Type B pancreatic cell (in vitro differentiated cells): ENCODE measurements around the gene SND1. TPM values are rescaled to one million over a fixed set of nuclear protein-coding genes. Genes with fewer than 3 reads are reported as not detected.

Experiments used
- DNase-seq: peaks from one replicate; pipeline ENCODE4 v3.0.0; 2021; ENCODE audit warnings: mixed read lengths; ENCODE audit not compliant: unreplicated experiment; ENCODE audit errors: extremely low spot score
- H3K27ac Mint-ChIP-seq: 2 replicates; pipeline ENCODE4 v1.8.0; 2021; ENCODE audit warnings: mild to moderate bottlenecking, mixed read lengths
- H3K27me3 Mint-ChIP-seq: 2 replicates; pipeline ENCODE4 v1.8.0; 2021; ENCODE audit warnings: mixed read lengths
- H3K36me3 Mint-ChIP-seq: 2 replicates; pipeline ENCODE4 v1.8.0; 2021; ENCODE audit warnings: mixed read lengths
- H3K4me1 Mint-ChIP-seq: one replicate; pipeline ENCODE4 v1.8.0; 2021; ENCODE audit warnings: mixed read lengths; ENCODE audit not compliant: unreplicated experiment
- H3K4me3 Mint-ChIP-seq: 2 replicates; pipeline ENCODE4 v1.8.0; 2021; ENCODE audit warnings: mild to moderate bottlenecking, mixed read lengths
- H3K9me3 Mint-ChIP-seq: 2 replicates; pipeline ENCODE4 v1.8.0; 2021; ENCODE audit warnings: mixed read lengths
- total RNA-seq: library from RNA; stranded (reverse); gene quantifications from 2 replicates; pipeline ENCODE4 v1.2.1, GENCODE V29; 2021; ENCODE audit warnings: low replicate concordance
- TF ChIP-seq, protein P1 (sequence below): fragments of 200-600 bp; sonication (generic); conservative IDR thresholded peaks from 2 replicates; pipeline ENCODE4 v1.5.0; 2021; ENCODE audit warnings: antibody characterized with exemption, mild to moderate bottlenecking

Gene SND1
- total RNA-seq, 1 donor from 2014 or later, result 199 TPM

DNA sequence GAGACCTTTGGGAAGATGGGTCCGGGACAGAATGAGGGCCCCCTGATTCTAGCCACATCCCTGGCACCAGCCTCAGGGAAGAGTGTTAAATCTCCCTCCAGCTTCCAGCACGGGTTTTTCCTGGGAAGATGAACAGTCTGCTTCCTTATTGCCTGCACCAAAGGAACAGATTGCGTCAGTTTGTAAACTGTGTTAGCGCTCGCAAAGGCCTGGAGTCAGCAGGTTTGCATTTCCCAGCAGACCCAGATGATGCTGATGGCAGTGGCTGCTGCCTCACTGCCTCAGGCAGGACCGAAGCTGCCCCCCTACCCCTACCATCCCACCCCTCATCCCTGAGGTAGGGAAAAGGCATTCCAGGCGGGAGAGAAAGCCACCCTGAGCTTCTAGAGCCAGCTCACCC is 413.9 kb downstream of the SND1 start:
- H3K4me3 Mint-ChIP-seq, result no peak overlapping the region
- H3K27me3 Mint-ChIP-seq, result no peaks in the 10 kb centered on the region
- no peaks in the 10 kb centered on the region for H3K9me3 Mint-ChIP-seq
- TF ChIP-seq, protein P1, sequence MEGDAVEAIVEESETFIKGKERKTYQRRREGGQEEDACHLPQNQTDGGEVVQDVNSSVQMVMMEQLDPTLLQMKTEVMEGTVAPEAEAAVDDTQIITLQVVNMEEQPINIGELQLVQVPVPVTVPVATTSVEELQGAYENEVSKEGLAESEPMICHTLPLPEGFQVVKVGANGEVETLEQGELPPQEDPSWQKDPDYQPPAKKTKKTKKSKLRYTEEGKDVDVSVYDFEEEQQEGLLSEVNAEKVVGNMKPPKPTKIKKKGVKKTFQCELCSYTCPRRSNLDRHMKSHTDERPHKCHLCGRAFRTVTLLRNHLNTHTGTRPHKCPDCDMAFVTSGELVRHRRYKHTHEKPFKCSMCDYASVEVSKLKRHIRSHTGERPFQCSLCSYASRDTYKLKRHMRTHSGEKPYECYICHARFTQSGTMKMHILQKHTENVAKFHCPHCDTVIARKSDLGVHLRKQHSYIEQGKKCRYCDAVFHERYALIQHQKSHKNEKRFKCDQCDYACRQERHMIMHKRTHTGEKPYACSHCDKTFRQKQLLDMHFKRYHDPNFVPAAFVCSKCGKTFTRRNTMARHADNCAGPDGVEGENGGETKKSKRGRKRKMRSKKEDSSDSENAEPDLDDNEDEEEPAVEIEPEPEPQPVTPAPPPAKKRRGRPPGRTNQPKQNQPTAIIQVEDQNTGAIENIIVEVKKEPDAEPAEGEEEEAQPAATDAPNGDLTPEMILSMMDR, result no peak
- no peaks in the 10 kb centered on the region for H3K36me3 Mint-ChIP-seq
- H3K27ac Mint-ChIP-seq, result no peak overlapping the region
- no peak for DNase-seq
- peaks cover 4% of the 10 kb centered on the region for H3K4me1 Mint-ChIP-seq

DNA sequence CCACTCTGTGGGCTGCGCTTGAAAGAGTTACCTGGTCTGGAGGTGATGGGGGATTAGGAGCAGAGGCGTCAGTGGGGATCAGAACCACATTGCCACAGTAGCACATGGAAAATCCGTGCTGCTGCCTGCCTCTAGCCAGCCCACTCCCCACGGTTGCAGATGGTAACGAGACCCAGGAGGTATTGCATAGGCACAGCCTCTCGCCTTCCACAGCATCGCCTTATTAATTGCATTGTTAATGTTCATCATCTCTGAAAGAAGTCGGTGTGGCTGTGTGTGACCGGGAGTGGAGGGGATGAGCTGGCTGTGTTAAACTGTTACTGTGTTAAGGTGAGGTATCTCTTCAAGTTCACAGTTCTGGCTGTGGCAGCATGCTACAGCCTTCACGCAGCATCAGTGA is 414.4 kb downstream of the SND1 start:
- Mint-ChIP-seq H3K36me3 (peaks cover 2% of the 10 kb centered on the region), H3K4me3 (no peak overlapping the region), H3K9me3 (no peaks in the 10 kb centered on the region), H3K27me3 (no peaks in the 10 kb centered on the region), H3K4me1 (peaks cover 4% of the 10 kb centered on the region), H3K27ac (no peak overlapping the region)
- TF ChIP-seq, protein P1, result no peak
- no peak for DNase-seq

DNA sequence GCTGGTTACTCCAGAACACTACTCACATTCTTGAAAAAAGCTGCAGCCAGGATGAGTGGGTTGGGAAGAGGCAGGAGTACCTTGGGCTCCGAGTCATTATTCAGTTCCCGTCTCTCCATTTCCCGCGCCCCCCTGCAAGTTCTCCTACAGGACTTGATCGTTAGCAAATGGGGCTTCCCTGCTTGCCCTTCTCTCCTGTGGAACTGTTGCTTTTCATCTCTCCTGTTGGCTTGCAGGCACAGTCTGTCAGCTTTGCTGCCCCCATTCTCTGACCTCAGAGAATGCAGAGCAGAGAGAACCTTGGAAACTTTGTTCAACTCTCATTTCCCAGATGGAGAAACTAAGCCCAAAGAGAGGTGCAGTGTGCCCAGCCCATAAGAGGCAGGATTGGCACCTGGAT is 414.9 kb downstream of the SND1 start:
- H3K27ac Mint-ChIP-seq, result no peak overlapping the region
- no peaks in the 10 kb centered on the region for H3K27me3 Mint-ChIP-seq
- H3K4me1 Mint-ChIP-seq, result peaks cover 3% of the 10 kb centered on the region
- no peak overlapping the region for H3K4me3 Mint-ChIP-seq
- no peak for DNase-seq
- TF ChIP-seq, protein P1, result peak; percentile 16
- peaks cover 4% of the 10 kb centered on the region for H3K36me3 Mint-ChIP-seq
- no peaks in the 10 kb centered on the region for H3K9me3 Mint-ChIP-seq

DNA sequence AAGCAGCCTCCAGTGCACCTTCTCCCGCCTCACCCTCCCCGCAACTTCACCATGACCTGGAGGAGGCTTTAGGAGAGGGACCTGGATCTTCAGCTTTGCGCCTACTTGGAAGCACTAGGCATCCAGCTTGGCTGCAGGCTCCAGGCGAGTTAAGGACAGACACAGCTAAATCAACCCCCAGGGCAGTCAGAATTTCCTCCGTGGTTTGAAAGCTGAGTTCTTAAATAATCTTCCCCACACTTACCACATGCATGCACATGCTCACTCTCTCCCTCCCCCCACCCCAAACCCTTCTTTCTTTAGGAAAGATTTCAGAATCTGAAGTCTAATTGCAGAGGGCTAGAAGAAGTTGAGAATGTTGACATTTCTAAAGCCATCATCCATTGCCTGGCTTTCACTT is 416.0 kb downstream of the SND1 start:
- Mint-ChIP-seq H3K36me3 (peaks cover 4% of the 10 kb centered on the region), H3K4me1 (no peaks in the 10 kb centered on the region), H3K4me3 (no peak overlapping the region), H3K27ac (no peak overlapping the region), H3K9me3 (no peaks in the 10 kb centered on the region), H3K27me3 (no peaks in the 10 kb centered on the region)
- DNase-seq, result no peak
- TF ChIP-seq, protein P1, result no peak

DNA sequence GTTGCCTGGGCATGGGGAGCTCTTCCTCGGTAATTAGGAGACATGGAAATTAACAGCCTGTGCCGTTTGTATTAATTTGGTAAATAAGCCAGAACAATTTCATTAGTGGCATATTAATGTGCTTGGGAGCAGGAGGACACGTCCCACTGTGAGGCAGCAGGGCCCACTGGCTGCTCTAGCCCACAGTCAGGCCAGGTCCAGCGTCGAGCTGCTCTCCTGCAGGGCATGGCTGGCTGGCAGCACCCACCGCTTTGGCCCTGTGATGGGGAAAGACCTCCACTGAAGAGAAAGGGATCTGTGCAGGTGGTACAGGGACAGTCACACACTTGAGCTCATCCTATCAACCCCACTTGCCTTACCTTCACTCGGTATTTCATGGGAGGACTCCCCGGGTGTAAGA is 416.8 kb downstream of the SND1 start:
- Mint-ChIP-seq H3K27me3 (no peaks in the 10 kb centered on the region), H3K9me3 (no peaks in the 10 kb centered on the region), H3K4me3 (no peak overlapping the region), H3K36me3 (peaks cover 4% of the 10 kb centered on the region), H3K27ac (no peak overlapping the region), H3K4me1 (no peaks in the 10 kb centered on the region)
- DNase-seq, result no peak
- TF ChIP-seq, protein P1, result no peak
